Stimulated activated CD4-positive, alpha-beta T cell treated with anti-CD3 and anti-CD28 coated beads, Interleukin-4, amount 100 ng/mL, for 4 hours (primary cell): ENCODE measurements around the gene FXR2.

ENCODE experiments used
- DNase-seq, 2 experiments: peaks; one replicate each; pipeline ENCODE4 v3.0.0-alpha.2; 2020

Gene FXR2

GRCh38 chr17:7587420-7588151 lies 27.1 kb downstream of the FXR2 start:
- no peak for DNase-seq

GRCh38 chr17:7586673-7587419 lies 27.9 kb downstream of the FXR2 start:
- DNase-seq, result no peak

- DNase-seq, result peak; percentile 91 to 94
Observed at GRCh38 chr17:7583253-7584109, 31.2 kb downstream of the FXR2 start, which contains the start of gene MPDU1. Gene MPDU1, plus strand, starts transcription at chr17:7583852. Its CDS starts 11 bp downstream, at chr17:7583863.

- no peak for DNase-seq
Observed at GRCh38 chr17:7582396-7583252, 32.1 kb downstream of the FXR2 start.

- DNase-seq, result no peak
Observed at GRCh38 chr17:7580604-7581575, 33.8 kb downstream of the FXR2 start.

GRCh38 chr17:7579834-7580603 lies 34.7 kb downstream of the FXR2 start:
- DNase-seq, result peak in 1 of 2 experiments; percentile 34

GRCh38 chr17:7579001-7579833 lies 35.5 kb downstream of the FXR2 start, which contains the start of gene CD68:
Gene CD68, plus strand, starts transcription at chr17:7579638. Its CDS starts 40 bp downstream, at chr17:7579678.
- DNase-seq, result peak; percentile 64 to 80

GRCh38 chr17:7577327-7578199 lies 37.1 kb downstream of the FXR2 start:
- DNase-seq, result no peak

- no peak for DNase-seq
Observed at GRCh38 chr17:7576432-7576937, 38.2 kb downstream of the FXR2 start.

GRCh38 chr17:7575959-7576358 lies 38.7 kb downstream of the FXR2 start:
- DNase-seq, result no peak

GRCh38 chr17:7575481-7575883 lies 39.2 kb downstream of the FXR2 start:
- no peak for DNase-seq

- DNase-seq, result no peak
Observed at GRCh38 chr17:7574176-7574953, 40.3 kb downstream of the FXR2 start.

GRCh38 chr17:7573324-7574080 lies 41.2 kb downstream of the FXR2 start:
- DNase-seq, result peak; percentile 90 to 92

GRCh38 chr17:7572588-7573323 lies 41.9 kb downstream of the FXR2 start:
- DNase-seq, result peak; percentile 99 to 100

GRCh38 chr17:7572338-7572587 lies 42.4 kb downstream of the FXR2 start:
- DNase-seq, result no peak

GRCh38 chr17:7570351-7570750 lies 44.3 kb downstream of the FXR2 start:
- no peak for DNase-seq
